ENCODE results near the gene CNNM3.

GRCh38 chr2:96863575-96864342 lies 47.7 kb downstream of the CNNM3 start:
- no peak for TF ChIP-seq CTCF (IDR thresholded peaks at IDR 0.05)
- TF ChIP-seq POLR2A (IDR thresholded peaks at IDR 0.05), result no peak

Measured in lower leg skin (tissue), 3 donors.